ENCODE results near the gene C16orf78.

Gene C16orf78

GRCh38 chr16:49373504-49373903 is at the start of gene C16orf78:
C16orf78 (plus strand) TSS chr16:49373804; CDS start chr16:49373940, 136 bp downstream.
- no peak for DNase-seq

- DNase-seq = no peak
These were observed 48.9 kb upstream of the C16orf78 start for GRCh38 chr16:49324703-49325102.

GRCh38 chr16:49327466-49327865 is 46.1 kb upstream of the C16orf78 start:
- no peak for DNase-seq

GRCh38 chr16:49328325-49328724 is 45.3 kb upstream of the C16orf78 start:
- DNase-seq = no peak

- DNase-seq = no peak
These were observed 42.9 kb upstream of the C16orf78 start for GRCh38 chr16:49330562-49331201.

GRCh38 chr16:49332589-49333258 is 40.9 kb upstream of the C16orf78 start:
- no peak for DNase-seq

- DNase-seq = no peak
These were observed 40.4 kb upstream of the C16orf78 start for GRCh38 chr16:49333259-49333597.

- DNase-seq = no peak
These were observed 37.8 kb upstream of the C16orf78 start for GRCh38 chr16:49335828-49336227.

- DNase-seq = no peak
These were observed 37.0 kb upstream of the C16orf78 start for GRCh38 chr16:49336581-49336980.

GRCh38 chr16:49337814-49338350 is 35.7 kb upstream of the C16orf78 start:
- DNase-seq = no peak

GRCh38 chr16:49338611-49339265 is 34.9 kb upstream of the C16orf78 start:
- no peak for DNase-seq

GRCh38 chr16:49340466-49340865 is 33.1 kb upstream of the C16orf78 start:
- DNase-seq = no peak

- no peak for DNase-seq
These were observed 31.9 kb upstream of the C16orf78 start for GRCh38 chr16:49341706-49342105.

GRCh38 chr16:49342336-49343265 is 31.0 kb upstream of the C16orf78 start:
- DNase-seq = no peak

- DNase-seq = no peak
These were observed 30.3 kb upstream of the C16orf78 start for GRCh38 chr16:49343291-49343690.

GRCh38 chr16:49344401-49344800 is 29.2 kb upstream of the C16orf78 start:
- DNase-seq = no peak

- no peak for DNase-seq
These were observed 27.8 kb upstream of the C16orf78 start for GRCh38 chr16:49345829-49346228.

- no peak for DNase-seq
These were observed 27.1 kb upstream of the C16orf78 start for GRCh38 chr16:49346459-49346858.

- DNase-seq = no peak
These were observed 26.1 kb upstream of the C16orf78 start for GRCh38 chr16:49347476-49347875.

GRCh38 chr16:49348408-49349176 is 25.0 kb upstream of the C16orf78 start:
- DNase-seq = no peak

- DNase-seq = no peak
These were observed 24.0 kb upstream of the C16orf78 start for GRCh38 chr16:49349446-49350168.

All from stimulated activated CD4-positive, alpha-beta T cell treated with anti-CD3 and anti-CD28 coated beads, Interleukin-2, amount 100 ng/mL, for 48 hours (primary cell).